ENCODE results near the gene FSTL4. TPM values are rescaled to one million over a fixed set of nuclear protein-coding genes. Genes with fewer than 3 reads are reported as not detected.

The FSTL4 gene
- polyA plus RNA-seq, 1 of the 3 experiments (the other 2 are of a cell fraction) = not detected

GRCh38 chr5:133393776-133394476, 218.4 kb downstream of the FSTL4 start:
- POLR2A ChIA-PET = no interaction called here
- CTCF ChIA-PET = interaction anchor here (0.8 to 1.1 kb wide), 2 partner anchors 29 to 107 kb away, joined by 3 read pairs; no protein-coding TSS in a partner anchor
- TF ChIP-seq EP300 (IDR thresholded peaks at IDR 0.05; ENCODE audit: borderline replicate concordance in 1 of 2, low read depth in 1 of 2, low read length in 1 of 2) = no peak
- no peak for TF ChIP-seq SIN3A (IDR thresholded peaks at IDR 0.05; ENCODE audit: borderline replicate concordance, low read depth, low read length)
- no peak for TF ChIP-seq FOSL2 (IDR thresholded peaks at IDR 0.05; ENCODE audit: borderline replicate concordance, low read depth)
- no peak for TF ChIP-seq RXRA (IDR thresholded peaks at IDR 0.05; ENCODE audit: borderline replicate concordance, low read depth)
- TF ChIP-seq MEF2A (IDR thresholded peaks at IDR 0.05; ENCODE audit: borderline replicate concordance, low read depth) = no peak
- no peak for TF ChIP-seq CHD2 (IDR thresholded peaks at IDR 0.05; ENCODE audit: low read length, partially characterized antibody)
- no peak for TF ChIP-seq IRF3 (IDR thresholded peaks at IDR 0.05; ENCODE audit: low read depth, low read length)
- TF ChIP-seq USF2 (IDR thresholded peaks at IDR 0.05; ENCODE audit: borderline replicate concordance, low read depth, low read length) = no peak
- TF ChIP-seq GABPA (IDR thresholded peaks at IDR 0.05; ENCODE audit: low read depth) = no peak
- TF ChIP-seq CTCF (IDR thresholded peaks at IDR 0.05) = no peak
- no peak for TF ChIP-seq NRF1 (IDR thresholded peaks at IDR 0.05; ENCODE audit: low read depth, low read length)
- no peaks in the 10 kb centered on the region for H3K9me3 ChIP-seq
- no peak overlapping the region for H2AFZ ChIP-seq (ENCODE audit: low read depth)
- H3K4me1 ChIP-seq (ENCODE audit: control insufficient read depth in 1 of 2, insufficient read depth in 2 of 2, low read depth in 1 of 2, low read length in 1 of 2) = no peaks in the 10 kb centered on the region; a peak in 1 of 4 replicates
- no peaks in the 10 kb centered on the region for H3F3A ChIP-seq (replicated peaks; ENCODE audit: insufficient read depth)
- H3K27ac ChIP-seq (ENCODE audit: low read depth in 2 of 2, low read length in 1 of 2) = no peak overlapping the region
- no peak for DNase-seq
- H4K20me1 ChIP-seq (ENCODE audit: insufficient read depth) = no peaks in the 10 kb centered on the region
- H3K9me2 ChIP-seq = no peaks in the 10 kb centered on the region
- no peaks in the 10 kb centered on the region for H3K79me2 ChIP-seq (ENCODE audit: insufficient read depth)
- H3K4me2 ChIP-seq = no peak overlapping the region
- no peak overlapping the region for H3K9ac ChIP-seq
- H3K27me3 ChIP-seq (ENCODE audit: insufficient read depth) = no peaks in the 10 kb centered on the region
- no peaks in the 10 kb centered on the region for H3K36me3 ChIP-seq (replicated peaks in 1 of 2; ENCODE audit: control insufficient read depth in 1 of 2, insufficient read depth in 2 of 2, low read length in 1 of 2)
- H3K4me3 ChIP-seq (ENCODE audit: low read depth in 2 of 2, low read length in 1 of 2) = no peak overlapping the region
- 67% methylated on average over 12 of the region's 17 CpGs for WGBS (ENCODE audit: low lambda C conversion rate)

GRCh38 chr5:133392448-133392847, 219.9 kb downstream of the FSTL4 start:
- Histone ChIP-seq H3F3A (replicated peaks; ENCODE audit: insufficient read depth) (no peaks in the 10 kb centered on the region), H3K4me1 (ENCODE audit: control insufficient read depth in 1 of 2, insufficient read depth in 2 of 2, low read depth in 1 of 2, low read length in 1 of 2) (no peaks in the 10 kb centered on the region; a peak in 1 of 4 replicates), H2AFZ (ENCODE audit: low read depth) (no peak overlapping the region), H3K27me3 (ENCODE audit: insufficient read depth) (no peaks in the 10 kb centered on the region; the same call in 1 of the 2 replicates), H3K36me3 (replicated peaks in 1 of 2; ENCODE audit: control insufficient read depth in 1 of 2, insufficient read depth in 2 of 2, low read length in 1 of 2) (no peaks in the 10 kb centered on the region), H3K9me3 (no peaks in the 10 kb centered on the region), H3K9ac (no peak overlapping the region), H3K4me3 (ENCODE audit: low read depth in 2 of 2, low read length in 1 of 2) (no peak overlapping the region), H3K79me2 (ENCODE audit: insufficient read depth) (no peaks in the 10 kb centered on the region), H3K9me2 (no peaks in the 10 kb centered on the region), H3K4me2 (no peak overlapping the region), H3K27ac (ENCODE audit: low read depth in 2 of 2, low read length in 1 of 2) (no peak overlapping the region), H4K20me1 (ENCODE audit: insufficient read depth) (no peaks in the 10 kb centered on the region)
- TF ChIP-seq EZH2phosphoT487 (IDR thresholded peaks at IDR 0.05; ENCODE audit: borderline replicate concordance, low read depth) = no peak
- no peak for TF ChIP-seq SMC3 (IDR thresholded peaks at IDR 0.05; ENCODE audit: low read depth, low read length)
- CTCF ChIA-PET = interaction anchor here (1.0 kb wide), 1 partner anchor 31 kb away, joined by 7 read pairs; no protein-coding TSS in a partner anchor
- no peak for DNase-seq
- POLR2A ChIA-PET = no interaction called here
- 50% methylated on average over 4 of the region's 4 CpGs for WGBS (ENCODE audit: low lambda C conversion rate)

Data from SK-N-SH (cell line).